Stimulated activated CD4-positive, alpha-beta T cell treated with anti-CD3 and anti-CD28 coated beads, Interleukin-1b, Interleukin-23, amount 100 ng/mL, for 48 hours (primary cell): Measurements from ENCODE around the gene SLC2A1.
A peak's percentile ranks its signal among the peaks of the same experiment; 100 is the strongest.

Source experiments
- DNase-seq: peaks from one replicate; pipeline ENCODE4 v3.0.0-alpha.2; 2020

Gene SLC2A1

GRCh38 chr1:42957880-42958487 is 684 bp downstream of the SLC2A1 start:
- DNase-seq = peak; percentile 68

GRCh38 chr1:42957229-42957879 is 1.3 kb downstream of the SLC2A1 start:
- DNase-seq = no peak

DNA sequence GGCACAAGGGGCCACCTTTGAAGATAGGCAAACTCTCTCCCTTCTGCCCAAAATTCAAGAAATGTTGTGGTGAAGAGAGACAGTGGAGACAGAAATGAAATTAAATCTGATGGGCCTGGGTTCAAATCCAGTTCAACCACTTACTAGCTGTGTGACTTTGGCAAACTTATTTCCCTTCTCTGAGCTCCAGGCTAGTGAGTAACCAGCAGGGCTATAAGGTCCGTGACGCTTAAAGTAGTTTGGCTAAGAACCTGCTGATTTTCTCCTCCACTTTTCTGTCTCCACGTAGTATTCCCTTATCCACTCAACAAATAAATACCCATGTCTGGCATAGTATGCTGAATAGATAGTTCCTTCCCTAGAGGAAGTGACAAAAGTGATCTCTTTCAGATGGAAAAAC is 1.9 kb downstream of the SLC2A1 start:
- no peak for DNase-seq

GRCh38 chr1:42955311-42956063 is 3.2 kb downstream of the SLC2A1 start:
- no peak for DNase-seq

DNA sequence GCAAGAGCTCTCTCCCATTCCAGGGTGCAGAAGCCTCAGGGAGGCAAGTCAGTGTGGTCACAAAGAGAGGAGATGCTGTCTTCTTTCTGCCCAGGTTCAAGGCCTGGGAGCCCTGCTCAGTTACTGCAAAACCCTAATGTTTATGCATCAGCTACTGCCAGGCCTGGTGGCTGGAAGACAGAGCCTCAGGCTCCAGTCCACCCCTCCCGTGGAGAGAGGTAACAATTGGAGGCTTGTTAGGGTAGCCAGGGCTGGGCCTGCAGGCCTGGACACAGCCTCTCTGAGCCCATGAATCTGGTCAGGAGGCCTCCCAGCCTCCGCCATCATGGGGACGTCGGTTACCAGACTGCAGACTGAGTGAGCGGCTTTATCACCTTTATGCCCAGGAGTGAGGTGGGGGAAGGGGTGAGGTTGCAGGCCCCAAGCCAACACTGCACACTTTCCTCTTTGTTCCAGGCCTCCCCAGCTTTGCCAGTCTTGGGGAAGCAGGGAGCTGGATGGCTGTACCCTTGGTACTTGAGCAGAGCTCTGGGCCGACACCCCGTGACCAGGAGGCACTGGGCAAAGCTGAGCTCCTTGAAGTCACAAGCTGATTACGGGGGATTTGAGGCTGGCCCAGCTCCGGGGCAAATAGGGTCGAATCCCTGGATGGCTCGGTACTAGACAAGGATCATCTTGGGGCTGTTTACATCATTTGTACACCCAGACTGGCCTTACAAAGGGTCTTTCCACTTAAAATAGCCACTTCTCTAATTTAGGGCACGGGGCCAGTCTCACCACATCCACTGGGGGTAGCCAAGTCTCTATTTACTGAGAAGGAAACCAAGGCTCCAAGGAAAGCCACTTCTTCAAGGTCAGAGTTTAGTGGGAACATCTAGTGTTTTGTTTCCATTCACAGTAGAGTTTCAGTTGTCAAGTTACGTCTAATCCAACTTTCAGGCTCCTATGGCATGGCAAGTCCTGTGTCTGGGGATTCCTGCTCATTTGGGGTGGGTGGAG is 5.2 kb downstream of the SLC2A1 start:
- DNase-seq = no peak

- DNase-seq = no peak
Observed at GRCh38 chr1:42952303-42953001, 6.2 kb downstream of the SLC2A1 start.

GRCh38 chr1:42951588-42951987 is 7.1 kb downstream of the SLC2A1 start:
- no peak for DNase-seq

- DNase-seq = no peak
Observed at GRCh38 chr1:42950116-42950481, 8.6 kb downstream of the SLC2A1 start.

GRCh38 chr1:42949312-42950115 is 9.2 kb downstream of the SLC2A1 start:
- no peak for DNase-seq

- no peak for DNase-seq
Observed at GRCh38 chr1:42947965-42948732, 10.5 kb downstream of the SLC2A1 start.

DNA sequence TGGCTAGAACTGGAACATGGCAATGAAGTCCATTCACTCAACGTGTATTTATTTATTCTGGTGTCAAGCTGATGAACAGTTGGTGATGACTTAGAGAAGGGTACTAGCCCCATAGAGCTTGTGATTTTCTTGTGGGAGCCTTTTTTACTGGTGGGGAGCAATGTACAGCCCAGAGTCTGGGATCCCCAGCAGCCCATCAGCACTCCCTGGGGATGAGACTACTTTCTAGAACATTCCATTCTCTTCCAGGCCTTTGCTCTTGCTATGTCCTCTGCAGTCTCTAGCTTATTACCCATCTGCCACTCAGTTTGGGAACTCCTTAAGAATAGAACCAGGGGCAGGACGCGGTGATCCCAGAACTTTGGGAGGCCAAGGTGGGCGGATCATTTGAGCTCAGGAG is 11.6 kb downstream of the SLC2A1 start:
- no peak for DNase-seq

GRCh38 chr1:42946120-42946898 is 12.4 kb downstream of the SLC2A1 start:
- DNase-seq = no peak

GRCh38 chr1:42945164-42945563 is 13.5 kb downstream of the SLC2A1 start:
- no peak for DNase-seq

GRCh38 chr1:42944246-42944928 is 14.3 kb downstream of the SLC2A1 start:
- DNase-seq = no peak

DNA sequence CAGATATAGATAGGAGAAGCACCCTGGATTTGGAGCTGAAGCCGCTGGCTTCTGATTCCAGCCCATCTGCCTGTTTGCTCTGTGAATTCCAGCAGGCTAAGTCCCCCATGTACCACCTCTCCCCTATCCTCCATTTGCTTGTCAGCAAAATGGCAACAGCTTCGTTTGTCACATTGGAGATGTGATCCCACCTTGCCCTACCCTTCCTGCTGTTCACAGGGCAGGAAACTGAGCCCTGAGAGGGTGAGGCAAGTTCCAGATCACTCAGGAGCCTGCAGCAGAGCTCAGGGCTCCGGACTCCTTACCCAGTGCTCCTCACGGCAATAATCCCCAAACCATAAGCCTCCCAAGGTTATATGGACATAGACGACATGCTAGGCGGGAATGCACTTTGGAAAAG is 14.9 kb downstream of the SLC2A1 start:
- no peak for DNase-seq

- no peak for DNase-seq
Observed at GRCh38 chr1:42943166-42943565, 15.5 kb downstream of the SLC2A1 start.

GRCh38 chr1:42942444-42942843 is 16.2 kb downstream of the SLC2A1 start:
- DNase-seq = no peak

GRCh38 chr1:42941640-42942330 is 16.9 kb downstream of the SLC2A1 start:
- peak; percentile 45 for DNase-seq
